HepG2 (cell line): ENCODE data around the gene THADA. TPM values are rescaled to one million over a fixed set of nuclear protein-coding genes. Genes with fewer than 3 reads are reported as not detected.
A peak's percentile ranks its signal among the peaks of the same experiment; 100 is the strongest.

Experiments
- ASH2L ChIP-seq: fragments of 300-600, 200-600 bp; sonication (generic); IDR thresholded peaks from 2 replicates; pipeline ENCODE4 v1.7.0; 2017; ENCODE audit warnings: low read depth, mild to moderate bottlenecking, moderate library complexity, mixed read lengths, low read length; ENCODE audit not compliant: insufficient read length
- ATF1 ChIP-seq: IDR thresholded peaks from 2 replicates; pipeline ENCODE4 v1.6.1; 2016; ENCODE audit warnings: mild to moderate bottlenecking, control low read depth
- CBX5 ChIP-seq: sonication (generic); formaldehyde crosslinking; IDR thresholded peaks from 2 replicates; pipeline ENCODE4 v1.4.0; 2020; ENCODE audit warnings: missing genetic modification reagents, borderline replicate concordance
- CEBPG ChIP-seq: IDR thresholded peaks from 2 replicates; pipeline ENCODE4 v1.6.1; 2016
- EED ChIP-seq: sonication (generic); formaldehyde crosslinking; IDR thresholded peaks from 2 replicates; pipeline ENCODE4 v1.5.0; 2020; ENCODE audit warnings: mild to moderate bottlenecking, missing genetic modification reagents
- FOSL2 ChIP-seq: sonication (generic); formaldehyde crosslinking; IDR thresholded peaks from 2 replicates; pipeline ENCODE4 v1.4.0; 2020; ENCODE audit warnings: missing genetic modification reagents
- GTF2F1 ChIP-seq: fragments of 150-350 bp; IDR thresholded peaks from 2 replicates; pipeline ENCODE4 v1.6.1; 2014; ENCODE audit warnings: low read length
- HMGXB3 ChIP-seq: sonication (generic); formaldehyde crosslinking; IDR thresholded peaks from 2 replicates; pipeline ENCODE4 v1.4.0; 2020; ENCODE audit warnings: missing genetic modification reagents, borderline replicate concordance
- HOXA5 ChIP-seq: sonication (generic); formaldehyde crosslinking; IDR thresholded peaks from 2 replicates; pipeline ENCODE4 v1.4.0; 2020; ENCODE audit warnings: missing genetic modification reagents
- NFATC3 ChIP-seq: sonication (generic); formaldehyde crosslinking; IDR thresholded peaks from 2 replicates; pipeline ENCODE4 v1.5.1; 2020; ENCODE audit warnings: mild to moderate bottlenecking, missing genetic modification reagents
- NFIC ChIP-seq: IDR thresholded peaks from 2 replicates; pipeline ENCODE4 v1.6.1; 2012; ENCODE audit warnings: mild to moderate bottlenecking, low read length, inconsistent platforms
- NFYC ChIP-seq: IDR thresholded peaks from 2 replicates; pipeline ENCODE4 v1.6.1; 2016; ENCODE audit warnings: missing genetic modification reagents, missing compliant biosample characterization
- PHF21A ChIP-seq: sonication (generic); formaldehyde crosslinking; IDR thresholded peaks from 2 replicates; pipeline ENCODE4 v1.5.0; 2020; ENCODE audit warnings: mild to moderate bottlenecking, missing genetic modification reagents
- SMAD3 ChIP-seq: sonication (generic); formaldehyde crosslinking; IDR thresholded peaks from 2 replicates; pipeline ENCODE4 v1.4.0; 2020; ENCODE audit warnings: missing genetic modification reagents
- TCF12 ChIP-seq, 2 experiments: fragments of 450-650 bp in 1 of 2; sonication (generic) in 1 of 2; formaldehyde crosslinking in 1 of 2; IDR thresholded peaks; 2 replicates each; pipeline versions ENCODE4 v1.6.1 to v1.8.0; 2017 to 2022; ENCODE audit warnings: antibody characterized with exemption in 1 of 2, mild to moderate bottlenecking in 1 of 2, missing genetic modification reagents in 1 of 2, moderate library complexity in 1 of 2
- ZNF17 ChIP-seq: sonication (generic); formaldehyde crosslinking; IDR thresholded peaks from 2 replicates; pipeline ENCODE4 v1.5.0; 2020; ENCODE audit warnings: mild to moderate bottlenecking, missing genetic modification reagents
- ZNF180 ChIP-seq: sonication (generic); formaldehyde crosslinking; IDR thresholded peaks from 2 replicates; pipeline ENCODE4 v1.4.0; 2020; ENCODE audit warnings: low read depth, missing genetic modification reagents, borderline replicate concordance
- ZNF253 ChIP-seq: sonication (generic); formaldehyde crosslinking; IDR thresholded peaks from 2 replicates; pipeline ENCODE4 v1.8.0; 2022; ENCODE audit warnings: mild to moderate bottlenecking, missing genetic modification reagents, borderline replicate concordance
- ZNF543 ChIP-seq: sonication (generic); formaldehyde crosslinking; IDR thresholded peaks from 2 replicates; pipeline ENCODE4 v1.4.0; 2020; ENCODE audit warnings: mild to moderate bottlenecking, missing genetic modification reagents
- ZNF710 ChIP-seq: sonication (generic); formaldehyde crosslinking; IDR thresholded peaks from 2 replicates; pipeline ENCODE4 v1.5.0; 2020; ENCODE audit warnings: mild to moderate bottlenecking, missing genetic modification reagents, borderline replicate concordance
- ZNF784 ChIP-seq: sonication (generic); formaldehyde crosslinking; IDR thresholded peaks from 2 replicates; pipeline ENCODE4 v1.5.1; 2020; ENCODE audit warnings: missing genetic modification reagents, mild to moderate bottlenecking, borderline replicate concordance
- ZSCAN30 ChIP-seq: sonication (generic); formaldehyde crosslinking; IDR thresholded peaks from 2 replicates; pipeline ENCODE4 v1.5.0; 2020; ENCODE audit warnings: mild to moderate bottlenecking, missing genetic modification reagents
- polyA plus RNA-seq, 8 experiments: library from polyadenylated mRNA; depleted of rRNA in 3 of 8; stranded (reverse) in 7 of 8; unstranded in 1 of 8; fragments of >200 nt; fragmentation: Illumina TruSeq in 4 of 8; extraction: Trizol in 4 of 8; gene quantifications; 2 replicates each; pipeline versions ENCODE4 v1.2.1 to v1.2.3, GENCODE V29; 2011 to 2016; ENCODE audit warnings: low read depth in 4 of 8, missing spikeins in 1 of 8, mixed read lengths in 1 of 8; ENCODE audit not compliant: insufficient read depth in 1 of 8
- total RNA-seq, 5 experiments: library from RNA; depleted of rRNA; stranded (reverse); fragments of >200 nt; fragmentation: Illumina TruSeq; extraction: Trizol; gene quantifications; 2 replicates each; pipeline ENCODE4 v1.2.3, GENCODE V29; 2016; ENCODE audit warnings: low read depth in 1 of 5

The THADA gene
- total and polyA plus RNA-seq, 2 of the 13 experiments (the other 11 are each of a cell fraction or from before 2014, with no cell fraction given): 12.7 to 21.7 TPM

- no peak for TF ChIP-seq TCF12 (IDR thresholded peaks at IDR 0.05)
- TF ChIP-seq TCF12 (CRISPR knock-in tag; IDR thresholded peaks at IDR 0.05): peak; percentile 65; the same call in 1 of the 2 replicates
- peak; percentile 67; the same call in 1 of the 2 replicates for TF ChIP-seq HMGXB3 (CRISPR knock-in tag)
- TF ChIP-seq GTF2F1: no peak
- TF ChIP-seq SMAD3: peak; percentile 96
- no peak for TF ChIP-seq ASH2L
- peak; percentile 99 for TF ChIP-seq PHF21A (CRISPR knock-in tag)
- no peak for TF ChIP-seq ZNF180 (CRISPR knock-in tag)
- TF ChIP-seq ATF1 (CRISPR knock-in tag): peak; percentile 90
- TF ChIP-seq ZNF710 (CRISPR knock-in tag): peak; percentile 94
- 0 out of 2 replicates have a peak, but pooled peaks have one; percentile 8 for TF ChIP-seq ZNF17
- peak; percentile 26; the same call in 1 of the 2 replicates for TF ChIP-seq ZNF543 (CRISPR knock-in tag)
- TF ChIP-seq CBX5: peak; percentile 94; the same call in 1 of the 2 replicates
- TF ChIP-seq FOSL2 (CRISPR knock-in tag): peak; percentile 100
- peak; percentile 100 for TF ChIP-seq CEBPG (CRISPR knock-in tag)
- peak; percentile 95 for TF ChIP-seq NFIC
- TF ChIP-seq HOXA5 (CRISPR knock-in tag): 0 out of 2 replicates have a peak, but pooled peaks have one; percentile 67
- no peak for TF ChIP-seq NFYC (CRISPR knock-in tag)
- TF ChIP-seq ZSCAN30: 0 out of 2 replicates have a peak, but pooled peaks have one; percentile 60
- TF ChIP-seq NFATC3 (CRISPR knock-in tag): no peak
- TF ChIP-seq ZNF253 (CRISPR knock-in tag): no peak
- TF ChIP-seq EED: no peak
- 0 out of 2 replicates have a peak, but pooled peaks have one; percentile 12 for TF ChIP-seq ZNF784 (CRISPR knock-in tag)
Measured at GRCh38 chr2:43293744-43294695, 301.8 kb downstream of the THADA start (continued).
